ENCODE results near the gene TRAF4. TPM values are rescaled to one million over a fixed set of nuclear protein-coding genes. Genes with fewer than 3 reads are reported as not detected.

TRAF4 gene
- total and polyA plus RNA-seq, 9 of the 15 experiments (the other 6 are each of a cell fraction or from before 2014, with no cell fraction given): 2.4 to 147 (median 72.4) TPM

- TF ChIP-seq HEY1 (CRISPR knock-in tag; IDR thresholded peaks at IDR 0.05; ENCODE audit: borderline replicate concordance) (no peak), ZBED1 (IDR thresholded peaks at IDR 0.05) (peak; percentile 52), PTBP1 (IDR thresholded peaks at IDR 0.05; ENCODE audit: low read depth, low read length) (0 out of 2 replicates have a peak, but pooled peaks have one; percentile 13), MNT (conservative IDR thresholded peaks at IDR 0.05) (no peak), UBTF (IDR thresholded peaks at IDR 0.05; ENCODE audit: borderline replicate concordance in 1 of 2, low read depth in 2 of 2, low read length in 2 of 2) (no peak), TAL1 (IDR thresholded peaks at IDR 0.05) (no peak; the same call in 1 of the 2 replicates), TFAM (CRISPR knock-in tag; conservative IDR thresholded peaks at IDR 0.05) (no peak), SAP30 (IDR thresholded peaks at IDR 0.05; ENCODE audit: borderline replicate concordance, insufficient read depth, low read depth, low read length, poor library complexity, severe bottlenecking) (peak; percentile 83), HMG20A (CRISPR knock-in tag; conservative IDR thresholded peaks at IDR 0.05) (no peak), MLLT1 (IDR thresholded peaks at IDR 0.05) (peak; percentile 58 to 73; a peak in 3 of 4 replicates), ZNF507 (tag; conservative IDR thresholded peaks at IDR 0.05) (no peak), ZEB2 (IDR thresholded peaks at IDR 0.05) (peak; percentile 73), GTF2F1 (IDR thresholded peaks at IDR 0.05; ENCODE audit: low read depth, low read length) (no peak), ZSCAN29 (IDR thresholded peaks at IDR 0.05) (no peak), THRB (CRISPR knock-in tag; conservative IDR thresholded peaks at IDR 0.05) (no peak), NFE2 (IDR thresholded peaks at IDR 0.05; ENCODE audit: low read depth) (no peak; the same call in 1 of the 2 replicates), KLF6 (CRISPR knock-in tag; IDR thresholded peaks at IDR 0.05; ENCODE audit: borderline replicate concordance) (no peak), GABPA (tag; conservative IDR thresholded peaks at IDR 0.05; ENCODE audit: low read depth) (no peak), ZNF431 (CRISPR knock-in tag; IDR thresholded peaks at IDR 0.05) (no peak), NR2F6 (CRISPR knock-in tag; IDR thresholded peaks at IDR 0.05) (no peak), ZFP1 (CRISPR knock-in tag; IDR thresholded peaks at IDR 0.05) (no peak), SIRT6 (IDR thresholded peaks at IDR 0.05; ENCODE audit: low read depth, low read length) (no peak), MCM5 (IDR thresholded peaks at IDR 0.05; ENCODE audit: low read depth) (no peak)
These were observed 17.0 kb upstream of the TRAF4 start (continued) for GRCh38 chr17:28726627-28727491.

Measured in K562 (cell line).